ENCODE measurements around the gene HSP90B1.

The HSP90B1 gene

DNA sequence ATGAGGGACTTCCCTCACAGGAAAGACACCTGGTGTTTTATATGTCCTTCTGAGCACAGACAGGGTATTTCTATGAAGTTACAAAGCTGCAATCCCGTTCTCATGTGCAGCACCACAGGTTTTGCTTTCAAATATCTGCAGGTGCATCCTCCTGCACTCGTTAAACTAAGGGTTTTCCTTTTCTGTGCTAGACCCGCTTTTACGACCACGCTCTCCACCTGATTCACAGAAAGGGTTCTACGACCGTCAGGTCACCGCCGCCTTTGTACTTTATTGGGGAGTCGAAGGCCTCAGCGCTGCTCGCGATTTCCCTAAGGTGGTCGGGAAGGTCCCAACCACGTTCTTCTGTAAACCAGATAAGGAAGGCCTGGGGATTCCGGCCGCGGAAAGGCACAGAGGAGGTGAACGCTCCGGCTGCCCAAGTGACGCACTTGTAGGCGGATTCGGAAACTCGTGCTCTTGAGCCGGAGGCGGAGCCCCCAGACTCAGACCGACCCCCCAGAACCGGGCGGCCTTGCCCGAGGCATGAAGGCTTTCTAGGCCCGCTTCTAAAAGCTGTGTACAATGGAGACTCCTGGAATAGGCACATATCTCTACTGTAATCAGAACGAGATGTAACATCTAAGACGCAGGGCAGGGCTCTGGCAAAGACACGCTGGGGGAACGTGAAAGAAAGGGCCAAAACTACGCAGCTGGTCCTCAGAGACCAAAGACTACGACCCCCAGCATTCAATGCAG lies 995 bp upstream of the HSP90B1 start:
- peak; percentile 64 to 69 for DNase-seq (ENCODE audit: low read depth in 2 of 2, low spot score in 1 of 2)

DNA sequence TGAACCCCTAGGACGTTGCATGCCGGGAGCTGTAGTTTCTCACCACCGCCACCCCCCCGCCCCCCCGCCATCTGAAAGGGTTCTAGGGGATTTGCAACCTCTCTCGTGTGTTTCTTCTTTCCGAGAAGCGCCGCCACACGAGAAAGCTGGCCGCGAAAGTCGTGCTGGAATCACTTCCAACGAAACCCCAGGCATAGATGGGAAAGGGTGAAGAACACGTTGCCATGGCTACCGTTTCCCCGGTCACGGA lies 501 bp upstream of the HSP90B1 start:
- no peak for DNase-seq (ENCODE audit: low read depth in 2 of 2, low spot score in 1 of 2)

DNA sequence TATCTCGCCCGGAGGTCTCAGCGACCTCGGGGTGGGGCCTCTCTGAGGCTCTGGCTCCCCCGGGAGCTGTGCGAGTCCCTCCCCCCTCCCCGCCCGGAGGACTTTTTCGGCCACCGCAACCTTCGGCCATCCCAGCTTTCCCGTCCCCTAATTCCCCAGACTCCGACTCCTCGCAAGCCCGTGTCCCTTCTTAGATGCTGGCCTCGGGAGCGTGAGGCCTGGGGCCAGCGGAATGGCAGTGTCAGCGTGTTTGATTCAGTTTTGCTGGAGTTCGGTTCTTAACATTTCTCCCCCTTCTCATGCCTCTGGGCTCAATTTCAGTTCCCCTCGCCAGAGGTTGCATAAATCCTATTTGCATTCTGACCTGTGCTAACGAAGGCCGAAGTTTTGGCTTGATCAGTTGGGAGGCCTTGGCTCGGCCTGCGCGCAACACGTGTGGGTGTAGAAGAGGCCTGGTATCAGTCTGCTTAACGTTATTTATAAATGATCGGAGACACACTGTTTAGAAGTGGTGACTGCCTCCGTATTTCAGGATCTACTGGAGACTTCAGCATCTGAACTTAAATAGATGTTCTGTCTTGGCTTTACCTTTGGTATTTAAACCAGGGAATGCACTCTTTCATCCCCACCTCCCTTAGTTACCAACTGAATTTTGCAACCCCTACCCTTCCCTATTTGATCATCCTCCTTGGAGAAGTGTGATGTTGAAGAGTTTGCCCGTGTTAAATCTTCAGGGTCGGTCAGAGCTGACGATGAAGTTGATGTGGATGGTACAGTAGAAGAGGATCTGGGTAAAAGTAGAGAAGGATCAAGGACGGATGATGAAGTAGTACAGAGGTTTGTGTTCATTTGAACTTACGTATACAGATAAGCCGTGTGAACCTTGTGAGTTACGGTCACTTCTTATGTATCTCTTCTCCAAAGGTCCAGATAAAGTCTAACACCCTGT lies 851 bp downstream of the HSP90B1 start:
- no peak for DNase-seq (ENCODE audit: low read depth in 2 of 2, low spot score in 1 of 2)

- DNase-seq (ENCODE audit: low read depth in 2 of 2, low spot score in 1 of 2): no peak
Observed at GRCh38 chr12:103933237-103933636, 3.0 kb downstream of the HSP90B1 start.

- no peak for DNase-seq (ENCODE audit: low read depth in 2 of 2, low spot score in 1 of 2)
Observed at GRCh38 chr12:103936679-103937078, 6.5 kb downstream of the HSP90B1 start.

DNA sequence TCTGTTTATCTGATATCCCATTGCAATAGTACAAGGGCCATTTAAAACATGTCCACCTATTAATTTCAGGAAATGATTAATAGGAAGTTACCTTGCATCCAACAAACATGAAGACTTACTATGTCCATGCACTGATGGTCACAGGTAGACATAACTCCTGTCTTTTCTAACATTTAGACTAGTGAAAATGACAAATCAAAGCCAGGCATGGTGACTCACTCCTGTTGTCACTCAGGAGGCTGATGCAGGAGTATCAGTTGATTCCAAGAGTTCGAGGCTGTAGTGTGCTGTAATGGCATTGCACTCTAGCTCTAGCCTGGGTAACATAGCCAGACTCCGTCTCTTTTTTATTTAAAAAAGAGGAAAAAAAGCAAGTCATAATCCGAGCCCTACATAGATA lies 14.8 kb downstream of the HSP90B1 start:
- DNase-seq (ENCODE audit: low read depth in 2 of 2, low spot score in 1 of 2): no peak

DNA sequence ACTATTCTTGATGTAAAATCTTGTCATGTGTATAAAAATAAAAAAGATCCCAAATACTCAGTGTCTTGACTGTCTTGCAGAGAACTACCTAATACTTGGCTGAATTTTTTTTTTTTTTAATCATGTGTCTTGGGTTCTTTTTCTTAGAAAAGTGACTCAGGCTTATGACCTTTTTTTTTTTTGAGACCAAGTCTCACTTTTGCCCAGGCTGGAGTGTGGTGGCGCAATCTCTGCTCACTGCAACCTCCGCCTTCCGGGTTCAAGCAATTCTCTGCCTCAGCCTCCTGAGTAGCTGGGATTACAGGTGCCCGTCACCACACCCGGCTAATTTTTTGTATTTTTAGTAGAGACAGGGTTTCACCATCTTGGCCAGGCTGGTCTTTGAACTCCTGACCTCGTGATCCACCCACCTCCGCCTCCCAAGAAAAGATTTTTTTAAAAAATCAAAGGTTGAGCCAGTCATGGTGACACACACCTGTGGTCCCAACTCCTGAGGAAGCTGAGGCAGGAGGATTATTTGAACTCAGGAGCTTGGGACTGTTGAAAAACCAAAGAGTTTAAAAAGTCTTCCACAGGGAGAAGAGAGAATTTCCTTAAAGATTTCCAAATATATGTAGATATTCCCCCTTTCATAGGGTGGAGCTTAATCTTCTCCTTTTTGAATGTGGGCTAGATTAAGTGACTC lies 17.8 kb downstream of the HSP90B1 start:
- no peak for DNase-seq (ENCODE audit: low read depth in 2 of 2, low spot score in 1 of 2)

GRCh38 chr12:103948746-103949406 lies 18.7 kb downstream of the HSP90B1 start:
- DNase-seq (ENCODE audit: low read depth in 2 of 2, low spot score in 1 of 2): no peak

DNA sequence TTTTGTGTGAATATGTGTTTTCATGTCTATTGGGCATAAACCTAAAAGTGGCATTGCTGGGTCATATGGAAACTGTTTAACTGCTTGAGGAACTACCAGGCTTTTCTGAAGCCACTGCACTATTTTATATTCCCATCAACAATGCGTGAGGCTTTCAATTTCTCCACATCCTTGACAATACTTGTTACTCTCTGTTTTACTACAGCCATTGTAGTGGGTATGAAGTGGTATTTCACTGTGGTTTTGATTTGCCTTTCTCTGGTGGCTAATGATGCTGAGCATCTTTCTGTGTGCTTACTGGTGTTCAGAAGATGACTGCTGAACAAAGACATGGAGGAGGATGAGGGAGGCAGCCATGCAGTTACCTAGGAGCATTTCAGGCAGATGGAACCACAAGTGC lies 22.3 kb downstream of the HSP90B1 start:
- no peak for DNase-seq (ENCODE audit: low read depth in 2 of 2, low spot score in 1 of 2)

DNA sequence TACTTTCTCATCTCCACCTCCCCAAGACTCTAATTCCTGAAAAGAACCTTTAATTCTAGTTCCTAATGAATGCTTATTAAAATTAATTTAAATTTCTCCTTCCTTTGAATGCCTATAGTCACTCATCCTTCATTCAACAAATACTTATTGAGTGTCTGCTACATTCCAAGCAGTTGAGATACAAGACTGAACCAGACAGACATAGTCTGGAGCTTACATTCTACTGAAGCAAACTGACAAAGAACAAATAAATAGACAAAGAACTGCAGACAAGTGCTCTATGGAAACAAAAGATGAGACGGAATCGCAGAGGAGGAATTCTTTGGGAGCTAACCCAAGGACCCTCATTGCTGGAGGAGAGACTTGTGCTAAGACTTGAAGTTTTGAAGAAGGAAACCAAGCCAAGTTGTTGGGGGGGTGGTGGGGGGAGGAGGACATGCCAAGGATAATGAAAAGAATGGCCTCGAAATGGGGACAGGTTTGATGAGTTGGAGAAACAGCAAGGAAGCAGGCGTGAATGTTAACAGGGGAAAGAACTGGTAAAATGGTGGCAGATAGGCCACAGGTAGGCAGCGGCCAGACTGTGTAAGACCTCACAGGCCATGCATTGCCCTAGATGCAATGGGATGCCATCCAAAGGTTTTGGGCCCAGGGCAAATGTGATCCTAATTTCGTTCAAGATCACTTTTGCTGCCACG lies 25.8 kb downstream of the HSP90B1 start:
- no peak for DNase-seq (ENCODE audit: low read depth in 2 of 2, low spot score in 1 of 2)

DNA sequence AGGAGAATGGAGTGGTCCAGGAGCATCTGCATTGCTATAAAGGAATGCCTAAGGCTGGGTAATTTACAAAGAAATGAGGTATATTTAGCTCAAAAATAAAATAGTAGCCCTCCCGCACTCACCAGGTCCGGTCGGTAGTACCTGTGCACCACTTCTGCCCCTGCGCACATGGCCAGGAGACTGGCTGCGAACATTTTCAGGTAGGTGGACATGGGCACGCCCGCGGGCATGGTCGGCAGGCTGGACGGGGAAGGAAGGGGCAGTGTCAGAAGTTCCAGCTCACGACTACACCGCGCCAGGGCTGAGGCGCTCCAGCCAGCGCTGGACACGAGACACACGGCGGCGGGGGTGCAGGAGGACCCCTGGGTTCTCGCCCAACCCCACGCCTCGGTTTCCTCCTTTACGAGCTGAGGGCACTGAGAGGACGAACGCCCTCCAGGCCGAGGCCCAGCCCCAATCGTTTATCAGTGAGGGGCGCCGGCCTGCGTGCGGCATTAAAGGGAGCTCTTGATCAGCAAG lies 26.4 kb downstream of the HSP90B1 start:
- DNase-seq (ENCODE audit: low read depth in 2 of 2, low spot score in 1 of 2): no peak

- no peak for DNase-seq (ENCODE audit: low read depth in 2 of 2, low spot score in 1 of 2)
Observed at GRCh38 chr12:103957865-103958388, 27.7 kb downstream of the HSP90B1 start.

GRCh38 chr12:103958621-103959020 lies 28.4 kb downstream of the HSP90B1 start:
- DNase-seq (ENCODE audit: low read depth in 2 of 2, low spot score in 1 of 2): no peak

GRCh38 chr12:103960616-103961227 lies 30.5 kb downstream of the HSP90B1 start:
- DNase-seq (ENCODE audit: low read depth in 2 of 2, low spot score in 1 of 2): no peak

DNA sequence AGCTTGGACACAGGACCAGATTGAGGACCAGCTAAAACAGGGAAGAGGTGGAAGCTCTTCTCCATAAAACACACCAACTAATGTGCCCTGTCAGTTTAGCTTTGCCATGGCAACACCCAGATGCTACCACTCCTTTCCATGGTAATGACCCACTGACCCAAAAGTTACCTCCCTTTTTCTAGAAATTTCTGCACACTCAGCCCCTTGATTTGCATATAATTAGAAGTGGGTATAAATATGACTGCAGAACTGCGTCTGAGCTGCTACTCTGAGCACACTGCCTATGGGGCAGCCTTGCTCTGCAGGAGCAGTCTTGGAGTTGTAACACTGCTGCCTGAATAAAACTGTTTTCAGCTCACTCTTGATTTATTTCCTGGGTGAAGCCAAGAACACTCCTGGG lies 32.3 kb downstream of the HSP90B1 start:
- DNase-seq (ENCODE audit: low read depth in 2 of 2, low spot score in 1 of 2): no peak

DNA sequence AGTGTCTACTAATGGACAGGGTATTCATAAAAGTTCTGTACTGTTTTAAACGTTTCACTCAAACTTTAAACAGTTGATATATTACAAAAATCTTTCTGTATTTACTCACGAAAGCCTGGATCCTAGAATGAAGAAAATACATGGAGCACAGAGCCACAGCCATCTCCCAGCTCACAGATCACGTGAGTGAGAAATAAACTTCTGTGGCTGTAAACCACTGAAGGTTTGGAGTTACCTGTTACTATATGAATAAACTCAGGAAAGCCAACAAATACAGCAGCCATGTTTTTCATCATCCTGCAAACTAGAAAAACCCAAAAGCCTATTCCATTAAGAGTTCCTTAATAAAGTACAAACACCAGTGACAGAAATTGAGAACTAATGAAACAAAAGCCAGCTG lies 34.6 kb downstream of the HSP90B1 start:
- DNase-seq (ENCODE audit: low read depth in 2 of 2, low spot score in 1 of 2): no peak

GRCh38 chr12:103965255-103965589 lies 35.0 kb downstream of the HSP90B1 start:
- DNase-seq (ENCODE audit: low read depth in 2 of 2, low spot score in 1 of 2): no peak

GRCh38 chr12:103965590-103966504 lies 35.6 kb downstream of the HSP90B1 start, which contains the start of gene TDG:
TDG (plus strand) TSS chr12:103965872; CDS start chr12:103966038, 166 bp downstream.
- DNase-seq (ENCODE audit: low read depth in 2 of 2, low spot score in 1 of 2): peak; percentile 95

DNA sequence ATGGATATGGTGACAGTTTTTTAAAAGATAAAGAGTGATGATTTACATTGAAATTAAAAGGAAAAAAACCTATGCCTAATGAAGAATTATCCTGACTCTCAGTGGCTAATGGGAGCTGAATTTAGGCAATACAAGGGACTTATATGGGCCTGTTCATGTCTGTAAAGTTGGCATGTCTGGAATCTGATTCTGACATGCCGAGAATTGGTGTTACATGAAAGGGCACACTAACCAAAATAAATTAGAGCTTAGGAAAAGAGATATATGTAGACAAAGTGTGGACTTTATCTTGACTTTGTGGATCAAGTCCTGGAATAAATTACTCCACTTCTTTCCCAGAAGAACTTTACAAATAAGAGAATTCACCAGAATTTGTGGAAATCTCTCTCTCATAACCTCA lies 36.5 kb downstream of the HSP90B1 start:
- DNase-seq (ENCODE audit: low read depth in 2 of 2, low spot score in 1 of 2): no peak

All from stimulated activated CD8-positive, alpha-beta memory T cell treated with anti-CD3 and anti-CD28 coated beads, Interleukin-4, amount 100 ng/mL, for 4 hours (primary cell).